NCI-H345 treated with DMSO at 0.1 percent for 48 hours (cell line): ENCODE results near the gene SPATA17.

ENCODE experiments used
- DNase-seq: peaks from one replicate; lab custom pipeline; 2025; ENCODE audit not compliant: unreplicated experiment; lab: John Stamatoyannopoulos, UW

Gene SPATA17

GRCh38 chr1:217846733-217847132 lies 215.6 kb downstream of the SPATA17 start:
- DNase-seq = no peak

- no peak for DNase-seq
Observed at GRCh38 chr1:217847643-217848042, 216.5 kb downstream of the SPATA17 start.

GRCh38 chr1:217856342-217857034 lies 225.3 kb downstream of the SPATA17 start:
- DNase-seq = no peak

GRCh38 chr1:217857061-217857460 lies 225.9 kb downstream of the SPATA17 start:
- DNase-seq = no peak

- no peak for DNase-seq
Observed at GRCh38 chr1:217861658-217862057, 230.5 kb downstream of the SPATA17 start.

- DNase-seq = no peak
Observed at GRCh38 chr1:217867446-217867995, 236.4 kb downstream of the SPATA17 start.

GRCh38 chr1:217871955-217872354 lies 240.8 kb downstream of the SPATA17 start:
- DNase-seq = no peak

- DNase-seq = no peak
Observed at GRCh38 chr1:217875229-217875628, 244.1 kb downstream of the SPATA17 start.

- DNase-seq = no peak
Observed at GRCh38 chr1:217876401-217876800, 245.3 kb downstream of the SPATA17 start.

- no peak for DNase-seq
Observed at GRCh38 chr1:217876896-217877295, 245.8 kb downstream of the SPATA17 start.

- DNase-seq = no peak
Observed at GRCh38 chr1:217881131-217881543, 250.0 kb downstream of the SPATA17 start.

- no peak for DNase-seq
Observed at GRCh38 chr1:217881607-217882332, 250.6 kb downstream of the SPATA17 start.

GRCh38 chr1:217885181-217885580 lies 254.0 kb downstream of the SPATA17 start:
- no peak for DNase-seq

GRCh38 chr1:217888328-217888727 lies 257.2 kb downstream of the SPATA17 start:
- no peak for DNase-seq

- DNase-seq = no peak
Observed at GRCh38 chr1:217889401-217889800, 258.3 kb downstream of the SPATA17 start.

GRCh38 chr1:217891966-217892365 lies 260.8 kb downstream of the SPATA17 start:
- no peak for DNase-seq

GRCh38 chr1:217892750-217893149 lies 261.6 kb downstream of the SPATA17 start:
- DNase-seq = no peak

GRCh38 chr1:217895841-217896240 lies 264.7 kb downstream of the SPATA17 start:
- no peak for DNase-seq

- DNase-seq = no peak
Observed at GRCh38 chr1:217896490-217896889, 265.3 kb downstream of the SPATA17 start.

GRCh38 chr1:217897100-217897499 lies 266.0 kb downstream of the SPATA17 start:
- no peak for DNase-seq

- DNase-seq = no peak
Observed at GRCh38 chr1:217899614-217900013, 268.5 kb downstream of the SPATA17 start.

GRCh38 chr1:217907504-217907903 lies 276.4 kb downstream of the SPATA17 start:
- DNase-seq = no peak
